Measurements from ENCODE around the gene RALGAPB.

RALGAPB gene

GRCh38 chr20:38557174-38557573 is 84.5 kb downstream of the RALGAPB start:
- Histone ChIP-seq H3K36me3 (replicated peaks; ENCODE audit: insufficient read depth, low read length) (no peaks in the 10 kb centered on the region; the same call in 1 of the 2 replicates), H4K20me1 (ENCODE audit: insufficient read depth, low read length) (no peaks in the 10 kb centered on the region), H3K9ac (ENCODE audit: low read length) (no peak overlapping the region), H3K9me3 (replicated peaks; ENCODE audit: insufficient read depth, low read length) (no peaks in the 10 kb centered on the region), H3K4me3 (ENCODE audit: low read length) (no peak overlapping the region), H3K4me2 (ENCODE audit: low read depth, low read length) (no peak overlapping the region), H3K4me1 (ENCODE audit: low read length) (no peaks in the 10 kb centered on the region), H3K27me3 (replicated peaks; ENCODE audit: insufficient read depth, low read length) (no peaks in the 10 kb centered on the region), H3K79me2 (ENCODE audit: low read length) (no peaks in the 10 kb centered on the region), H3F3A (ENCODE audit: insufficient read depth, low read length) (no peaks in the 10 kb centered on the region), H3K9me2 (replicated peaks; ENCODE audit: insufficient read depth, low read length) (no peaks in the 10 kb centered on the region), H3K27ac (ENCODE audit: low read length) (no peak overlapping the region), H2AFZ (ENCODE audit: low read length) (no peak overlapping the region)
- no peak for TF ChIP-seq EZH2phosphoT487 (IDR thresholded peaks at IDR 0.05; ENCODE audit: low read length)
- TF ChIP-seq CTCF (IDR thresholded peaks at IDR 0.05; ENCODE audit: low read length): no peak
- no peak for TF ChIP-seq EZH2 (optimal IDR thresholded peaks at IDR 0.05; ENCODE audit: low read depth, low read length)
- DNase-seq: no peak

- Histone ChIP-seq H3K9me3 (replicated peaks; ENCODE audit: insufficient read depth, low read length) (no peaks in the 10 kb centered on the region), H3K27me3 (replicated peaks; ENCODE audit: insufficient read depth, low read length) (no peaks in the 10 kb centered on the region), H3K9me2 (replicated peaks; ENCODE audit: insufficient read depth, low read length) (no peaks in the 10 kb centered on the region), H3K9ac (ENCODE audit: low read length) (no peak overlapping the region), H3K27ac (ENCODE audit: low read length) (no peak overlapping the region), H4K20me1 (ENCODE audit: insufficient read depth, low read length) (no peaks in the 10 kb centered on the region), H3K36me3 (replicated peaks; ENCODE audit: insufficient read depth, low read length) (no peaks in the 10 kb centered on the region), H3K4me1 (ENCODE audit: low read length) (no peaks in the 10 kb centered on the region), H3K79me2 (ENCODE audit: low read length) (no peaks in the 10 kb centered on the region), H2AFZ (ENCODE audit: low read length) (no peak overlapping the region), H3K4me3 (ENCODE audit: low read length) (no peak overlapping the region), H3F3A (ENCODE audit: insufficient read depth, low read length) (no peaks in the 10 kb centered on the region), H3K4me2 (ENCODE audit: low read depth, low read length) (no peak overlapping the region)
- TF ChIP-seq EZH2 (optimal IDR thresholded peaks at IDR 0.05; ENCODE audit: low read depth, low read length) (no peak), EZH2phosphoT487 (IDR thresholded peaks at IDR 0.05; ENCODE audit: low read length) (no peak), CTCF (IDR thresholded peaks at IDR 0.05; ENCODE audit: low read length) (no peak)
- no peak for DNase-seq
Observed at GRCh38 chr20:38558596-38559360, 86.1 kb downstream of the RALGAPB start.

- DNase-seq: no peak
- Histone ChIP-seq H3K9ac (ENCODE audit: low read length) (no peak overlapping the region), H3K79me2 (ENCODE audit: low read length) (no peaks in the 10 kb centered on the region), H3K4me1 (ENCODE audit: low read length) (no peaks in the 10 kb centered on the region), H3K27me3 (replicated peaks; ENCODE audit: insufficient read depth, low read length) (no peaks in the 10 kb centered on the region), H3K27ac (ENCODE audit: low read length) (no peak overlapping the region), H4K20me1 (ENCODE audit: insufficient read depth, low read length) (no peaks in the 10 kb centered on the region), H3K4me2 (ENCODE audit: low read depth, low read length) (no peak overlapping the region), H2AFZ (ENCODE audit: low read length) (no peak overlapping the region), H3K9me2 (replicated peaks; ENCODE audit: insufficient read depth, low read length) (no peaks in the 10 kb centered on the region), H3K36me3 (replicated peaks; ENCODE audit: insufficient read depth, low read length) (no peaks in the 10 kb centered on the region), H3K9me3 (replicated peaks; ENCODE audit: insufficient read depth, low read length) (no peaks in the 10 kb centered on the region), H3F3A (ENCODE audit: insufficient read depth, low read length) (no peaks in the 10 kb centered on the region), H3K4me3 (ENCODE audit: low read length) (no peak overlapping the region)
- TF ChIP-seq CTCF (IDR thresholded peaks at IDR 0.05; ENCODE audit: low read length) (no peak), EZH2phosphoT487 (IDR thresholded peaks at IDR 0.05; ENCODE audit: low read length) (no peak), EZH2 (optimal IDR thresholded peaks at IDR 0.05; ENCODE audit: low read depth, low read length) (no peak)
Observed at GRCh38 chr20:38559764-38560163, 87.1 kb downstream of the RALGAPB start.

Data from MM.1S (cell line).